Measurements from ENCODE around the gene LSAMP. TPM values are rescaled to one million over a fixed set of nuclear protein-coding genes. Genes with fewer than 3 reads are reported as not detected.

Gene LSAMP
- total and polyA plus RNA-seq, 2 donors (not counting 3 experiments of a cell fraction or from before 2014, with no cell fraction given): not detected

DNA sequence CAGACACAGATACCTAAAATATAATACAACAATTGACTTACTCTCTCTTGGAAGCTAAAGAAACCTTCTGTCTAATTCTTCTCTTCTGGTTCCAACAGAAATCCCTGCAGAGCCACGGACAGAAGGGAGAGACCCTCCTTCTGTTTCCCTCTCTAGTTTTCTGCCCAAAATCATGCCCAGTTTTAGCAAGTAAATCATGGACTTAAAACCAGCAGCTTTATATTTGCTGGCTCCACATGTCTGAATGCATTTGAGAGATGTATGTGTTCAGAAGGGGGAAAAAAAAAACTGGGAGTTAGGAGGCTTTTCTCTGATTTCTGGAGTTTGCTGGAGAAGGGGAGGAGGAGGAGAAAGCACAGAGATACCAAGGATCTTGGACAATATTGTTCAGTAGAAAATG is 147.1 kb downstream of the LSAMP start:
- FAIRE-seq: no peak
- dilution Hi-C loops (cut with MboI; ENCODE audit: extremely low pct_ligation_motif_present, low sequenced_read_pairs): no loop called here

More for the DNA sequence above, 147.1 kb downstream of the LSAMP start:
- no peak overlapping the region for H3K4me3 ChIP-seq (replicated peaks in 1 of 3; ENCODE audit: insufficient read depth in 1 of 3, low read depth in 1 of 3, low read length in 3 of 3)
- H3K36me3 ChIP-seq (ENCODE audit: control insufficient read depth in 2 of 2, extremely low read depth in 1 of 2, insufficient read depth in 2 of 2, low read length in 2 of 2): no peaks in the 10 kb centered on the region
- TF ChIP-seq CTCF (IDR thresholded peaks at IDR 0.05; ENCODE audit: extremely low read depth in 1 of 2, insufficient read depth in 1 of 2, low read depth in 1 of 2, low read length in 2 of 2) (no peak), JUN (IDR thresholded peaks at IDR 0.05; ENCODE audit: borderline replicate concordance, insufficient read depth, insufficient read length, low read depth) (no peak), POLR2A (IDR thresholded peaks at IDR 0.05; ENCODE audit: low read depth, low read length) (no peak), POLR2AphosphoS5 (IDR thresholded peaks at IDR 0.05; ENCODE audit: insufficient read depth, low read depth, low read length) (no peak), MYC (IDR thresholded peaks at IDR 0.05; ENCODE audit: low read depth, low read length) (no peak), GATA2 (IDR thresholded peaks at IDR 0.05; ENCODE audit: insufficient read depth, insufficient read length, low read depth, low read length) (no peak)
- TF ChIP-seq, protein P1, sequence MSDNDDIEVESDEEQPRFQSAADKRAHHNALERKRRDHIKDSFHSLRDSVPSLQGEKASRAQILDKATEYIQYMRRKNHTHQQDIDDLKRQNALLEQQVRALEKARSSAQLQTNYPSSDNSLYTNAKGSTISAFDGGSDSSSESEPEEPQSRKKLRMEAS (IDR thresholded peaks at IDR 0.05; ENCODE audit: insufficient read depth, insufficient read length): no peak
- no peak overlapping the region for H3K27ac ChIP-seq (ENCODE audit: insufficient read depth, low read depth, low read length)
- CTCF ChIA-PET: no interaction called here
- no TSS peak for BruUV-seq (replicated peaks)
- no peaks in the 10 kb centered on the region for H3K27me3 ChIP-seq (ENCODE audit: control insufficient read depth in 2 of 2, insufficient read depth in 2 of 2, low read length in 2 of 2)
- no peaks in the 10 kb centered on the region for H3K9me1 ChIP-seq (replicated peaks; ENCODE audit: control insufficient read depth, extremely low read depth, insufficient read depth, low read length)
- DNase-seq (ENCODE audit: low read depth, low spot score): no peak
- H3K79me2 ChIP-seq (ENCODE audit: control insufficient read depth, insufficient read depth, low read length): no peaks in the 10 kb centered on the region
- no peak overlapping the region for H3K9ac ChIP-seq (replicated peaks; ENCODE audit: extremely low read depth, insufficient read depth, low read length)
- H3K9me3 ChIP-seq (replicated peaks; ENCODE audit: control insufficient read depth, insufficient read depth, low read length): no peaks in the 10 kb centered on the region
- H3K4me2 ChIP-seq (ENCODE audit: insufficient read depth, low read length): no peak overlapping the region
- H2AFZ ChIP-seq (ENCODE audit: low read depth, low read length): no peak overlapping the region
- POLR2A ChIA-PET: no interaction called here
- no peaks in the 10 kb centered on the region for H4K20me1 ChIP-seq (replicated peaks; ENCODE audit: control insufficient read depth, extremely low read depth, insufficient read depth, low read length)
- intact Hi-C loops (cut with micrococcal nuclease): no loop called here
- no peaks in the 10 kb centered on the region for H3K4me1 ChIP-seq (ENCODE audit: control insufficient read depth, extremely low read depth, insufficient read depth, low read length)
